ENCODE results near the gene ITSN2.

The ITSN2 gene

DNA sequence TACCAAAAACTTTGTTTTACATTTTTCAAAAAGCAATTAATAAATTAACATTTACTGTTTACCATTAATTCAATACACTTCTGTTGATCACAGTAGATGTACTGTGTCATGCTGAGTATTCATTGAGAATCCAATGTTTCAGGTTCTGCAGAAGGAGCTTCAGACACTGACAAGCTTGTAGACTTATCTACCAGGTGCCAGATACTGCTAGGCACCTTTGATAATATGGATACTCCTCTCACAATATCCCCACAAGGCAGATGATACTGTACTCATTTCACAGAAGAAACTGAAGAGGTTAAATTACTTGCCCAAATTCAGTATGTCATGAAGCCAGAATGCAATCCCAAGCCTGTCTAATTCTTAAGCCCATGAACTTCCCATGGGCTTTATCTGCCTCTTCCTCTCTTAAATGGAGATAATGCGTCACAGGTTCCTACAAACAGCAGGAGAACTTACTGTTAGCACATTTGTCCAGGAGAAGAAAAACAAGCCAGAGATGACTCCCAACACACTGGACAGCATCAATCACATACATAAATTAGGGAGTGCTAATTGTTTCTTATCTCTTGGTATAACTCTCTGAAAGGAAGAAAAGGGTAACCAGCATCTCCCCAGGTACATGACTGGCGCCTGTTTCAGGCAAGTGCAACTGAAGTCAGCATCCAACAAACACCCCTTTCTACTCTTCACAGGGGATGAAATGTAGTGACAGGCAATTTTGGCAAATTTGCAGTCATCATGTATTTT is 27.4 kb downstream of the ITSN2 start:
- DNase-seq: no peak

- DNase-seq: no peak
These were observed 30.2 kb downstream of the ITSN2 start for GRCh38 chr2:24330161-24330560.

DNA sequence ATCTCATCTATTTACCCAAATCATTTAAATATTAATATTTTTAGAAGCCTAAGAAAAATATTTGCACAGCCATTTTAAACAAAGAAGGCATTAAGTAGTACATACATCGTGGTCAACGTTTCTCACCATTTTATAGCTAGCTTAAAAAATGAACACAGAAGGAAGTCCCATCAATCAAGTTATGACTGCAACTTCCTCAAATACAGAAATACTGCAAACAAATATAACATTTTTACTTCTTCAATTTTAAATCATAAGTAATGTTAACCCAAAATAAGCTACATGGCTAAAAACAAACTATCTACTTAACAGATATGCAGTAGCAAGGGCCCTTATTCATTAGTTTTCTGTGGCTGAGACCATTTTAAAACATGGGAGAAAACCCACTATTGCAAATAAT is 30.6 kb downstream of the ITSN2 start:
- DNase-seq: no peak

- DNase-seq: no peak
These were observed 32.3 kb downstream of the ITSN2 start for GRCh38 chr2:24328010-24328409.

DNA sequence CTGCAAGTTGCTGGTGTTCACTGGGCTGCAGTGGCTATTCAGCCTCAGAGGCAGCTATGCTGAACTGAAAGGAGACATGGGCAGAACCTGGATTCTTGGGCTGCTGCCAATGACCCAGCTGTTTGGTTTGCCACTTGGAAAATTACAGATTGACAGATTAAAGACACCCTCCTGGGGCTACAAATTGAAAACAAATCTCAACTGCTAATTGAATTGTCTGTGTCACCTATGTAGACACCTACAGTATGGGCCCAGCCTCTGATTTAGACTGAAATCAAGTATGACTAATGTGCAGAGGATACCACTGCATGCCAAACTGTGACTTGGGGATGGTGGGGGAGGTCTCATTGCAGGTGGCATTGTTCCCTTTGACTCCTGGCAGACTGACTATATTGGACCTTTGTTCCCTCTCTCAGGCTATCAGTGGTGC is 42.8 kb downstream of the ITSN2 start:
- no peak for DNase-seq

- DNase-seq: no peak
These were observed 44.7 kb downstream of the ITSN2 start for GRCh38 chr2:24315669-24316068.

DNA sequence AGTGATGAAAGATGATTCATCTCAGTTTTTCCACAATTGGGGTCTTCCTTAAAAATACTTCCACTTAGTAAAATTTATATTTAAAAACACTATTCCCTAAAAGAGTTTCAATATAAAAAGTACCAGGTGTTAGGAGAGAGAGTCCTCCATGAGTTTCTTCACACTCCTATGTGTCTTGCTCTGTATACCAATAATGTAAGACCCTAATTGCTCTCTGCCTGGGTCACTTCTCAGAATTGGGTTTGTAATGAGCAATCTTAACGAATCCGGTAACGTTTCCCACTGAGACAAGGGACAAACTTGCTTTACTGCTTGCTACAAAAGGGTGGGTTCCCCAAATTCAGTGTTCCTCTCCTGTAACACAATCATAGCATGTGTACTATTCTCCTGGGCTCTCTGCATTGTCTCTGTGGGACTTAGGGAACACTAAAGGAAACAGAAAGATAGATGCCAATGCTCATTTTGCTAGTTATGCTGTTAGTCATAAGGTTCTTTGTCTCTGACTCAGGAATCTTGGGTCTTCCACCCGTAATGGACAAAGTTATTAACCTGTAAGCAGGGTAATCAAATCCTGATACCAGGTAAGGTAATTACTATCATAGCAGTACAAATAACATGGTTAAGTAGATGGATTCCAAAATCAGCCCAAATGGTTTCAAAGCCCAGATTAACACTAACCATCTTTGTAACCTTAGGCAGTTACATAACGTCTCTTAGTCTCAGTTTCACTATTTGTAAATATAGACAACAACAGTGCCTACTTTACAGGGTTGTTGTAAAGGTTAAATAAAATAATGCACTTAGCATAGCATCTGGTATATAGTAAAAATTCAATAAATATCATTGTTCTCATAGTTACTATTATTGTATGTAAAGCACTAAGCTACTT is 46.3 kb downstream of the ITSN2 start:
- peak; percentile 35 for DNase-seq

- DNase-seq: no peak
These were observed 52.4 kb downstream of the ITSN2 start for GRCh38 chr2:24307961-24308360.

DNA sequence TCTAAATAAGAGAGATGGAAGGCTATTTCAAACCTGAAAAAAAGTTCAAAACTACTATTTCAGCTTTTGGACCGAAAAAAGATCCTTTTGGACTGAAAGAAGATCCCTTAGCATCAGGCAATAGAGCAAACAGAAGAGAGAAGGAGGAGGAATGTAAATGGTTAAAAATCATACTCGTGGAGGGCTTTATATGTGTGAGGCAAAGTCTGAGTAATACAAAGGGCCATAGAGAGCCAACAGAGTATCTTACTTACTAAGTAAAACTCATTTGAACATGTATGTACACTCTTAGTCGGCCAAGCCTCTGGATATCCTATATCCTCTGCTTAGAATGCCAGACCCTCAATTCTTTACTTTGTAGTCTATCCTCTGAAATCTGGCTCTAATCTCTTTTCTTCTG is 55.7 kb downstream of the ITSN2 start:
- DNase-seq: no peak

- peak; percentile 92 for DNase-seq
These were observed 56.2 kb downstream of the ITSN2 start for GRCh38 chr2:24304098-24304497.

GRCh38 chr2:24301599-24301998 is 58.7 kb downstream of the ITSN2 start:
- no peak for DNase-seq

DNA sequence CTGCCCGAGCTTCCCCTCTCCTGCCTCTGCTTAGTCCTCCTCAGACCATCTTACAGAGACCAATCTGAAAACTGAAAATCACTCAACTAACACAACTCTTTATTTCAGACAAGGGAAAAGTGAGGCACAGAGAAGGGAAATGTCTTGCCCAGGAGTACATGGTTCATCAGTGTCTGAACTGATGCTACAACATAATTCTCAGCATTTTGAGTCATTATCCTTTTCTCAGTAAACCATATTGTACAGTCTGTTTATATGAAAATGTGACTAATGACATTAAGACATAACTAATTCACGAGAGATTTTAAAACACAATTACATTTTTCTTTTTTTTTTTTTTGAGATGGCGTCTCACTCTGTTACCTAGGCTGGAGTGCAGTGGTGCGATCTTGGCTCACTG is 62.7 kb downstream of the ITSN2 start:
- peak; percentile 27 for DNase-seq

DNA sequence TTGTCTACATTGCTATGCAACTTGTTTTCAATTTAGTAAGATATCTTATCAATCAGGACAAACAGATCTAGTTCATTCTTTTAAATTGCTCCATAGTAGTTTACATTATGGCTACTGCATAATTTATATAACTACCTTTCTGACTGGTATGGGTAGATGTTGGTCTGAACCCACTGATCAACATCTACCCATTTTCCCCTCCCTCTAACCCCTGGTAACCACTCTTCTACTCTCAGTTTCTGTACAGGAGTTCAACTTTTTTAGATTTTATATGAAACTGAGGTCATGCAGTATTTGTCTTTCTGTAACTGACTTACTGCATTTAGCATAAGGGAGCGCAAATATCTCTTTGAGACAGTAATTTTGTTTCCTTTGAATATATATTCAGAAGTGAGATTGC is 73.2 kb downstream of the ITSN2 start:
- DNase-seq: no peak

- DNase-seq: no peak
These were observed 74.7 kb downstream of the ITSN2 start for GRCh38 chr2:24285484-24286152.

GRCh38 chr2:24280645-24281044 is 79.7 kb downstream of the ITSN2 start:
- no peak for DNase-seq

DNA sequence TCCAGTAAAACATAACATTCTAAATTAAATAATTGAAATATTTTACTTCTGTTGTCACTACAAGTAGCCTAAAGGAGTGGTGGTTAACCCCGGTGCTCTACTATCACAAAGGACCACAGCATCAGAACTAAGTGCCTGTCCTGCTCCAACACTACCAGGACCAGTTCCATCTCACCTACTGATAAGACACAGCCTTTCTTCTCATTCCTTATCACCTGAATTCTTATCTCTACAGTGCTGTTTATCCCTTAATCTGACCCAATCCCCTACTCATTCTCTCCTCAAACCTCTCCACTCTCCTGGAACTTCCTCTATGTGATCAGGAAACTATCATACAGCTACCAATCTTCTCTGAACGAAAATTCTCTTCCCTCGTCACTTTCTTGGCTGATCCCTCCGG is 80.2 kb downstream of the ITSN2 start:
- no peak for DNase-seq

DNA sequence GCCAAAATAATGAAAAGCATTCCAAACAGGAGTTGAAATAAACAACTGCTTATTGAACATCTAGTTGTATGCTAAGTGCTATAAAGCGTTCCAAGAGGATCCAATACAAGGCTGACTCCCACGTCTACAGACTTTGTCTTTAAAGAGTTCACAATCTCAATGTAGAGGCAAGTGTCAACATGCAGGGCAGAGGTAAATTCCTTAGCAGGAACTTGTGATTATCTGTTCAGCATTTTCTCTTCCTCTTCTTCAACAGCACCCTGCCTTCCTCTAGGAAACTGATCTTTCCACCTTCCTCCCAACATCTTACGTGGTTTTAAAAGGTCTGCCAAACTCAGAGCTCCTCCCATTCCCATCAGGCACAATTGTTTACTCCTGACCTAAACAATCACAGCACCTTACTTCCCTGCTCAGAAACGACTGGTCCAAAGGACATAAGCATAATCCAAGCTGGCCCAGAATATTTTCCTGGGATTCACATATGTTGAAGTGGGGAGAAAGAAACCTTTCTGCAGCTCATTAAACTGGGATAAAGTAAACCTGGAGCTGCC is 83.9 kb downstream of the ITSN2 start:
- no peak for DNase-seq

DNA sequence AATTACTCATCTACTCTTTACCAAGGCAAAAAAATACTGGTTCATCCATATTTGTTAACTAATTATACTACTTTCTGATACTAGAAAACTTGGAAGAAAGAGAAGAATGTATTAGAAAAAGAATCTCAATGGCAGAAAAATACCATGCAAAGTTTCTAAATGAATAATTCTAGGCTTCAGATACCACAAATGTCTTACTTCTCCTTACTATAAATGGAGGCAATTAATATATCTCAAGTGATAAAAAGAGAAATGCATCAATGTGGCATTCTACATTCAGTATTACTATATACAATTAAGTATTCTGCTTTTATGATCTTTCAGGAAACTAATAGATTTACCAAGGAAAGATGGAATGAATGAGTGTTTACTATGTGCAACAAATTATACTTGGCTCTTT is 85.5 kb downstream of the ITSN2 start:
- no peak for DNase-seq

- no peak for DNase-seq
These were observed 86.7 kb downstream of the ITSN2 start for GRCh38 chr2:24273598-24273997.

DNA sequence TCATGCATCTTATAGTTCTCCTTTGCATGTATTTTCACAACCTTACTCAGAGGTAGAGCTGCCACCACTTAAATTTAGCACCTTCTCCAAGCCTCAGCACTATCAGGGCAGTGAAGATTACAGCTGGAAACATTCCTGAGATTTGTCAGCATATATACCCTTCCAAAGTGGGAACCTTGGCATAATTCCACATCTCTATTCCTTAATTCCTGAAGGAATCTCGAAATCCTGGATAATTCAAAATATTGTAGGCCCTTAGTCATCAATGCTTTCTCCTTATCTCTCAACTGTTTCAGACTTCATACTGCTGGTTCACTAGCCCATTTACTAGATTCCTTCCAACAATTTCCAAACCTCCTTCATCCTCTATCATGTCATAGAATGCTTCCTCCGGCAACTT is 87.4 kb downstream of the ITSN2 start:
- no peak for DNase-seq

DNA sequence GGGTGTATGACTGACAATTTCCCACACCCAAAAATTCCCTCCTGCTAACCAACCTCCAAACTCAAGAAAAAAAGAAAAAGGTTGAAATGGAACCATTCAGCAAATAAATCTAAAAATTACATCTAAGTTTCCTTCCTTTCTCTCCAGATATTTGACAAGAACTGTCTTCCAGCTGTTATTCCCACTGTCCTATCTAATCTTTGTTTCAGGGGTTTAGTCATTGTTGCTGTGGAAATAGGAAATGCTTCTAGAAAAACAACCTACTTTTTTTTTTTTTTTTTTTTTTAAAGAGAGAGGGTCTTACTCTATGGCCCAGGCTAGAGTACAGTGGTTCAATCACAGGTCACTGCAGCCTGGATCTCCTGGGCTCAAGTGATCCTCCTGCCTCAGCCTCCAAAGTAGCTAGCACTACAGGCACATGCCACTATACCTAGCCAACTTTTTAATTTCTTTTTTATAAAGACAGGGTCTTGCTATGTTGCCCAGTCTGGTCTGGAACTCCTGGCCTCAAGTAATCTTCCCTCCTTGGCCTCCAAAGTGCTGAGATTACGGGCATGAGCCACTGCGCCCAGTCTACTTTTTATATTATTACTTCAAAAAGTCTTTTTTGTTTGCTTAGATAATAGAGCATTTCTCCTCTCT is 88.1 kb downstream of the ITSN2 start:
- DNase-seq: no peak

DNA sequence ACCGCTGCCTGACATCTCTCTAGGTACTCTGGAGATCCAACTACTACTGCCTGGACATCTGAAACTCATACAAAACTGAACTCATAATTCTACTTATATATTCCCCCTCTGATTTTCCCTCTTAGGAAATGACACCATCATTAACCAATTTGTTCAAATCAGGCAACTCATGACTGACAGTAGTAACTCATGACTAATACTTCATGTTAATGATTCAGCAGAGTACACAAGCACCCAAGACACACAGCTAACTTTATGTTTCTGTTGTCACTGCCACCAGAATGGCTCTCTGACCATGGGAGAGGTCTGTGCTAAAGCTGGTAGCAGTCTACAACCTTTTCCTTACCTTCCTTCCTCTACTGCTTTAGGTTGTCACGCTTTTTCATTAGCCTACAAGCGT is 91.1 kb downstream of the ITSN2 start:
- DNase-seq: peak; percentile 59

- DNase-seq: no peak
These were observed 95.1 kb downstream of the ITSN2 start for GRCh38 chr2:24265212-24265611.

All from HCEC 1CT (cell line).